H1 (cell line): Measurements from ENCODE around the gene RNF123. TPM values are rescaled to one million over a fixed set of nuclear protein-coding genes. Genes with fewer than 3 reads are reported as not detected.
"Not testable (repeated sequence)": the region's sequence is repeated elsewhere in the genome, so short reads cannot be mapped to it uniquely, and the experiment has no call there.

Experiments
- CTCF ChIA-PET: fragments of 300-600 bp; sonication (Branson Sonifier 250); formaldehyde crosslinking; loops from one replicate; lab custom pipeline; 2021; ENCODE audit not compliant: partially characterized antibody; lab: Charles Lee
- POLR2A ChIA-PET: fragments of 300-600 bp; sonication (Branson Sonifier 250); formaldehyde crosslinking; loops from one replicate; lab custom pipeline; 2021; ENCODE audit warnings: inconsistent platforms; ENCODE audit not compliant: partially characterized antibody; lab: Charles Lee
- DNase-seq, 2 experiments: peaks; one replicate each; pipeline versions ENCODE4 v3.0.0 to v3.0.0-alpha.2; 2010 to 2022; ENCODE audit warnings: low spot score in 2 of 2, low read depth in 1 of 2, mixed read lengths in 1 of 2
- FAIRE-seq: peaks from 2 replicates; lab custom pipeline; 2011; peaks lifted over from hg19 to GRCh38; lab: Jason Lieb, UNC
- H2AFZ ChIP-seq: 2 replicates; pipeline ENCODE4 v1.8.1; 2012; ENCODE audit warnings: low read length, inconsistent platforms
- H2AK5ac ChIP-seq: 2 replicates; pipeline ENCODE4 v1.6.1; 2013; ENCODE audit warnings: low read depth, low read length
- H2BK120ac ChIP-seq: replicated peaks from 2 replicates; pipeline ENCODE3; 2013; ENCODE audit warnings: low read depth, low read length, inconsistent platforms
- H2BK12ac ChIP-seq: 2 replicates; pipeline ENCODE4 v1.6.1; 2013; ENCODE audit warnings: low read depth, low read length
- H2BK15ac ChIP-seq: 2 replicates; pipeline ENCODE4 v1.6.1; 2013; ENCODE audit warnings: low read length
- H2BK20ac ChIP-seq: 2 replicates; pipeline ENCODE4 v1.6.1; 2013; ENCODE audit warnings: low read length
- H2BK5ac ChIP-seq: 2 replicates; pipeline ENCODE4 v1.6.1; 2013; ENCODE audit warnings: low read depth, low read length
- H3K14ac ChIP-seq: 2 replicates; pipeline ENCODE4 v1.6.1; 2013; ENCODE audit warnings: inconsistent platforms; ENCODE audit not compliant: insufficient read length
- H3K18ac ChIP-seq: 2 replicates; pipeline ENCODE4 v1.6.1; 2013; ENCODE audit warnings: low read length; ENCODE audit errors: extremely low read depth
- H3K23ac ChIP-seq: 2 replicates; pipeline ENCODE4 v1.6.1; 2013; ENCODE audit warnings: inconsistent platforms; ENCODE audit not compliant: insufficient read length
- H3K23me2 ChIP-seq: 2 replicates; pipeline ENCODE4 v1.6.1; 2013; ENCODE audit warnings: low read depth, low read length
- H3K27ac ChIP-seq: 2 replicates; pipeline ENCODE4 v1.6.1; 2011; ENCODE audit warnings: low read depth, low read length, inconsistent platforms
- H3K27me3 ChIP-seq, 4 experiments: replicated peaks in 1 of 4; 1 replicate in 1 of 4; 2 replicates in 3 of 4; pipeline versions ENCODE4 v1.6.1 to v1.8.1; 2011 to 2013; ENCODE audit warnings: low read length in 3 of 4, mild to moderate bottlenecking in 3 of 4, inconsistent platforms in 2 of 4, mixed read lengths in 2 of 4, moderate library complexity in 1 of 4; ENCODE audit not compliant: control insufficient read depth in 3 of 4, insufficient read depth in 3 of 4; ENCODE audit errors: extremely low read depth in 1 of 4
- H3K36me3 ChIP-seq, 4 experiments: 2 replicates each; pipeline versions ENCODE4 v1.6.1 to v1.8.1; 2011 to 2013; ENCODE audit warnings: mild to moderate bottlenecking in 4 of 4, low read length in 3 of 4, moderate library complexity in 2 of 4, control low read depth in 1 of 4, inconsistent platforms in 1 of 4; ENCODE audit not compliant: insufficient read depth in 4 of 4, control insufficient read depth in 2 of 4
- H3K4ac ChIP-seq: replicated peaks from 2 replicates; pipeline ENCODE3; 2013; ENCODE audit warnings: low read length, low read depth, mixed read lengths, inconsistent platforms; ENCODE audit not compliant: insufficient read length
- H3K4me1 ChIP-seq, 4 experiments: replicated peaks in 1 of 4; 1 replicate in 1 of 4; 2 replicates in 3 of 4; pipeline versions ENCODE4 v1.6.1 to v1.8.1; 2011 to 2013; ENCODE audit warnings: low read length in 3 of 4, inconsistent platforms in 2 of 4, mixed read lengths in 1 of 4; ENCODE audit not compliant: insufficient read depth in 4 of 4, control insufficient read depth in 3 of 4
- H3K4me2 ChIP-seq, 2 experiments: 2 replicates each; pipeline versions ENCODE4 v1.6.1 to v1.8.1; 2011 to 2013; ENCODE audit warnings: low read depth in 2 of 2, low read length in 2 of 2, control low read depth in 1 of 2, inconsistent platforms in 1 of 2, mild to moderate bottlenecking in 1 of 2; ENCODE audit not compliant: insufficient read depth in 1 of 2
- H3K4me3 ChIP-seq, 4 experiments: fragments of 200-600, 300-600 bp in 1 of 4; sonication (generic), shearing (Covaris generic), sonication (Bioruptor Twin) in 1 of 4; 2 replicates each; pipeline versions ENCODE4 v1.5.1 to v1.8.1; 2011 to 2016; ENCODE audit warnings: low read length in 4 of 4, low read depth in 3 of 4, control low read depth in 2 of 4, inconsistent platforms in 2 of 4, mild to moderate bottlenecking in 2 of 4, mixed read lengths in 1 of 4, moderate library complexity in 1 of 4; ENCODE audit not compliant: insufficient read depth in 2 of 4; ENCODE audit errors: extremely low read depth in 1 of 4
- H3K56ac ChIP-seq: replicated peaks from 2 replicates; pipeline ENCODE3; 2013; ENCODE audit warnings: low read depth, mild to moderate bottlenecking, mixed read lengths, low read length, inconsistent platforms; ENCODE audit not compliant: insufficient read length
- H3K79me1 ChIP-seq: 2 replicates; pipeline ENCODE4 v1.6.1; 2013; ENCODE audit warnings: low read depth, low read length, control low read depth
- H3K79me2 ChIP-seq, 2 experiments: 2 replicates each; pipeline versions ENCODE4 v1.6.1 to v1.8.1; 2012 to 2013; ENCODE audit warnings: low read length in 2 of 2, mild to moderate bottlenecking in 2 of 2, inconsistent platforms in 1 of 2; ENCODE audit not compliant: insufficient read depth in 2 of 2, control insufficient read depth in 1 of 2
- H3K9ac ChIP-seq, 4 experiments: replicated peaks in 1 of 4; 1 replicate in 1 of 4; 2 replicates in 3 of 4; pipeline versions ENCODE4 v1.6.1 to v1.8.1; 2011 to 2013; ENCODE audit warnings: low read depth in 3 of 4, low read length in 3 of 4, control low read depth in 2 of 4, mild to moderate bottlenecking in 2 of 4, moderate library complexity in 2 of 4, inconsistent platforms in 1 of 4; ENCODE audit errors: extremely low read depth in 1 of 4
- H3K9me3 ChIP-seq, 2 experiments: 2 replicates each; pipeline versions ENCODE4 v1.6.1 to v1.8.1; 2012 to 2013; ENCODE audit warnings: mild to moderate bottlenecking in 2 of 2, moderate library complexity in 2 of 2, control low read depth in 1 of 2, inconsistent platforms in 1 of 2, low read depth in 1 of 2, low read length in 1 of 2, mixed read lengths in 1 of 2; ENCODE audit not compliant: insufficient read depth in 2 of 2
- H4K20me1 ChIP-seq, 2 experiments: replicated peaks in 1 of 2; 2 replicates each; pipeline versions ENCODE3 to v1.8.1; 2011 to 2013; ENCODE audit warnings: inconsistent platforms in 2 of 2, low read length in 2 of 2, mild to moderate bottlenecking in 1 of 2; ENCODE audit not compliant: insufficient read depth in 2 of 2, control insufficient read depth in 1 of 2
- H4K5ac ChIP-seq: 2 replicates; pipeline ENCODE4 v1.6.1; 2013; ENCODE audit warnings: low read length, low read depth, mixed read lengths, inconsistent platforms; ENCODE audit not compliant: insufficient read length
- H4K8ac ChIP-seq: 2 replicates; pipeline ENCODE4 v1.8.0; 2013; ENCODE audit warnings: mild to moderate bottlenecking, moderate library complexity, low read length, inconsistent platforms; ENCODE audit not compliant: insufficient read depth; ENCODE audit errors: extremely low read depth
- H4K91ac ChIP-seq: replicated peaks from 2 replicates; pipeline ENCODE3; 2013; ENCODE audit warnings: low read length, mixed read lengths, inconsistent platforms; ENCODE audit not compliant: insufficient read length
- WGBS, 2 experiments: shearing (Covaris generic) in 1 of 2; methylation state at CpG; one replicate each; pipeline versions ENCODE4 v1.1.6 to v1.1.7; 2013 to 2015; ENCODE audit warnings: low lambda C conversion rate in 2 of 2, mixed read lengths in 2 of 2, inconsistent platforms in 1 of 2, low coverage in 1 of 2, missing lambda C conversion rate in 1 of 2; ENCODE audit not compliant: insufficient replicate concordance in 2 of 2, insufficient coverage in 1 of 2, insufficient read length in 1 of 2; ENCODE audit errors: extremely low coverage in 1 of 2, missing lambda C conversion rate in 1 of 2; 5-methylcytosine and 5-hydroxymethylcytosine counted together
- polyA plus RNA-seq, 7 experiments: library from polyadenylated mRNA; depleted of rRNA in 3 of 7; stranded (reverse) in 5 of 7; unstranded in 2 of 7; fragments of >200 nt in 5 of 7; fragments of 200-250 nt in 2 of 7; gene quantifications; 1 replicate in 5 of 7; 2 replicates in 1 of 7; 4 replicates in 1 of 7; pipeline versions ENCODE4 v1.2.1 to v1.2.3, GENCODE V29; 2011 to 2013; ENCODE audit warnings: missing spikeins in 2 of 7, mixed read lengths in 2 of 7
- total RNA-seq: library from RNA; stranded (reverse); fragmentation: NEBNext Ultra II Directional; extraction: Animal tissue kit (Norgen Biotek cat#: 25700); gene quantifications from 2 replicates; pipeline ENCODE4 v1.2.1, GENCODE V29; 2021

The RNF123 gene
- total and polyA plus RNA-seq, 2 of the 8 experiments (the other 6 are each of a cell fraction or from before 2014, with no cell fraction given), result 30.5 to 57.7 TPM

DNA sequence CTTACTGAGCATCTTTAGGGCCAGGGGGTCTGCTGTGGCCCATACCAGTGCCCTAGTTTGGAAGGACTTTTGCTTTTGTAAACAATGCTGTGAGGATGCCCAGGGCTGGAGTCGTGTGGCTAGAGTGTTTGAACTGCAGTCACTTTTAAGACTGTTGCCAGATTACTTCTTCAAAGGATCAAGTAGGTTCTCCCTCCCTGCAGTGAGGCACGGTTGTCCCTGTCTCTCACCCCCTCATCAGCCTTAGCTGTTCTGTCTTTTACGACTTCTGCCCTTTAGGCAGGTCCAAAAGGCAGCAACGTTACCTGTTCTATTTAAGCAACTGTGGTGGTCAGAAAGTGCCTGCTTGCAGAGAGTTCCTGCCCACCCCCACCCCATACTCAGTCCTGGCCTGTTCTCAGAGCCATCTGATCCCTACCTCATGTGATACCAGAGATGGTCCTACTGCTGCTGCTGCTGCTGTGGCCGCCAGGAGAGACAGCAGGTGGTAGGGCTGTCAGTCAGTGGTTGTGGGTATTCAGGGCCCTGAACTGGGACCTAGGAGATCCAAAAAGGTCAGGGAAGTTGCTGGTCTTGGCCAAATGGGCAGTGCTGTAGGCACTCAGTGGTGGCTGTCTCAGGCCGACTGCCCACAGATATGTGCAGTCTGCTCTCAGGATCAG, 5.2 kb downstream of the RNF123 start:
- H3K18ac ChIP-seq, H2BK12ac ChIP-seq, H3K56ac ChIP-seq, POLR2A ChIA-PET, H3K4ac ChIP-seq, H3K14ac ChIP-seq, H2BK20ac ChIP-seq, H3K4me2 ChIP-seq, H3K36me3 ChIP-seq, DNase-seq, H2AFZ ChIP-seq, H4K91ac ChIP-seq, H3K4me1 ChIP-seq, H3K79me2 ChIP-seq, H3K23me2 ChIP-seq, H2BK15ac ChIP-seq, H2AK5ac ChIP-seq, H3K9me3 ChIP-seq, H3K9ac ChIP-seq, H3K23ac ChIP-seq, H3K79me1 ChIP-seq, H2BK5ac ChIP-seq, H4K8ac ChIP-seq, H4K5ac ChIP-seq, H3K27me3 ChIP-seq, FAIRE-seq, H2BK120ac ChIP-seq, H4K20me1 ChIP-seq, H3K27ac ChIP-seq, H3K4me3 ChIP-seq: not testable (repeated sequence)
- CTCF ChIA-PET, result interaction anchor here (0.7 to 1.0 kb wide), 2 partner anchors 9 to 17 kb away, joined by 3 read pairs; no protein-coding TSS in a partner anchor
- WGBS, 2 experiments, result 86% methylated on average over 6 of the region's 6 CpGs; no CpG with 5 or more reads in 1 of the 2 experiments
